SK-N-DZ (cell line): ENCODE measurements around the gene FGGY.
"Not testable (repeated sequence)": the region's sequence is repeated elsewhere in the genome, so short reads cannot be mapped to it uniquely, and the experiment has no call there.

Experiments used
- DNase-seq: peaks from one replicate; pipeline ENCODE4 v3.0.0-alpha.2; 2015; ENCODE audit warnings: low spot score

The FGGY gene

GRCh38 chr1:59434336-59434735 is 137.4 kb downstream of the FGGY start:
- no peak for DNase-seq

- DNase-seq, result no peak
Measured at GRCh38 chr1:59436637-59437036, 139.7 kb downstream of the FGGY start.

- no peak for DNase-seq
Measured at GRCh38 chr1:59438058-59438560, 141.2 kb downstream of the FGGY start.

GRCh38 chr1:59442492-59442891 is 145.6 kb downstream of the FGGY start:
- DNase-seq, result no peak

GRCh38 chr1:59443310-59443709 is 146.4 kb downstream of the FGGY start:
- DNase-seq, result no peak

- DNase-seq, result no peak
Measured at GRCh38 chr1:59444520-59444919, 147.6 kb downstream of the FGGY start.

- no peak for DNase-seq
Measured at GRCh38 chr1:59445040-59445439, 148.1 kb downstream of the FGGY start.

- peak; percentile 100 for DNase-seq
Measured at GRCh38 chr1:59446257-59446901, 149.5 kb downstream of the FGGY start.

GRCh38 chr1:59452026-59452425 is 155.1 kb downstream of the FGGY start:
- DNase-seq, result peak; percentile 48

GRCh38 chr1:59452559-59452958 is 155.7 kb downstream of the FGGY start:
- no peak for DNase-seq

GRCh38 chr1:59453297-59453968 is 156.5 kb downstream of the FGGY start:
- no peak for DNase-seq

GRCh38 chr1:59455206-59455605 is 158.3 kb downstream of the FGGY start:
- no peak for DNase-seq

GRCh38 chr1:59457786-59458185 is 160.9 kb downstream of the FGGY start:
- DNase-seq, result no peak

- no peak for DNase-seq
Measured at GRCh38 chr1:59458884-59459283, 162.0 kb downstream of the FGGY start.

GRCh38 chr1:59462942-59463341 is 166.0 kb downstream of the FGGY start:
- not testable (repeated sequence) for DNase-seq

GRCh38 chr1:59465478-59465877 is 168.6 kb downstream of the FGGY start:
- not testable (repeated sequence) for DNase-seq

- no peak for DNase-seq
Measured at GRCh38 chr1:59468828-59469428, 172.0 kb downstream of the FGGY start.

- DNase-seq, result not testable (repeated sequence)
Measured at GRCh38 chr1:59471991-59472570, 175.2 kb downstream of the FGGY start.

- DNase-seq, result no peak
Measured at GRCh38 chr1:59473831-59474230, 176.9 kb downstream of the FGGY start.

- DNase-seq, result no peak
Measured at GRCh38 chr1:59474496-59474895, 177.6 kb downstream of the FGGY start.

- no peak for DNase-seq
Measured at GRCh38 chr1:59475737-59476136, 178.8 kb downstream of the FGGY start.

- DNase-seq, result no peak
Measured at GRCh38 chr1:59477286-59477685, 180.4 kb downstream of the FGGY start.
